Thymus (tissue), 11 donors: Measurements from ENCODE around the gene PBXIP1. TPM values are rescaled to one million over a fixed set of nuclear protein-coding genes. Genes with fewer than 3 reads are reported as not detected.

Source experiments
- DNase-seq, 9 donors: peaks; one replicate each; pipeline ENCODE4 v3.0.0-alpha.2; 2013; ENCODE audit warnings: low spot score in 9 of 9, low read depth in 6 of 9, missing footprints in 1 of 9
- H3K27ac ChIP-seq, 2 donors: one replicate each; pipeline ENCODE4 v1.5.1; 2013; ENCODE audit warnings: control low read depth in 1 of 2, low read depth in 1 of 2, low read length in 1 of 2, mild to moderate bottlenecking in 1 of 2, moderate library complexity in 1 of 2
- H3K27me3 ChIP-seq, 2 donors: one replicate each; pipeline ENCODE4 v1.5.1; 2013; ENCODE audit warnings: low read length in 1 of 2; ENCODE audit not compliant: control insufficient read depth in 2 of 2, insufficient read depth in 1 of 2
- H3K36me3 ChIP-seq, 2 donors: one replicate each; pipeline ENCODE4 v1.5.1; 2013; ENCODE audit warnings: low read length in 1 of 2, mild to moderate bottlenecking in 1 of 2, moderate library complexity in 1 of 2; ENCODE audit not compliant: control insufficient read depth in 2 of 2, insufficient read depth in 2 of 2
- H3K4me1 ChIP-seq, 2 donors: one replicate each; pipeline ENCODE4 v1.5.1; 2013; ENCODE audit warnings: low read length in 2 of 2; ENCODE audit not compliant: control insufficient read depth in 2 of 2, insufficient read depth in 2 of 2
- H3K4me3 ChIP-seq, 2 donors: one replicate each; pipeline ENCODE4 v1.5.1; 2013; ENCODE audit warnings: low read length in 2 of 2, control low read depth in 1 of 2, mild to moderate bottlenecking in 1 of 2
- H3K9me3 ChIP-seq, 2 donors: one replicate each; pipeline ENCODE4 v1.5.1; 2013; ENCODE audit warnings: low read length in 1 of 2, mild to moderate bottlenecking in 1 of 2; ENCODE audit not compliant: control insufficient read depth in 2 of 2, insufficient read depth in 1 of 2
- whole genome bisulfite sequencing: extraction: QIAGEN DNeasy Blood & Tissue Kit; methylation state at CpG from one replicate; pipeline ENCODE4 v1.1.7; 2013; 5-methylcytosine and 5-hydroxymethylcytosine counted together
- polyA plus RNA-seq: library from polyadenylated mRNA; stranded (reverse); fragments of 200-250 nt; gene quantifications from one replicate; pipeline ENCODE4 v1.2.3, GENCODE V29; 2013
- total RNA-seq: library from RNA; stranded (reverse); fragments of 120-200 nt; gene quantifications from one replicate; pipeline ENCODE4 v1.2.4, GENCODE V29; 2013
- donor health status: healthy.

PBXIP1 gene
- total and polyA plus RNA-seq, 2 donors: 91.5 to 104 TPM

DNA sequence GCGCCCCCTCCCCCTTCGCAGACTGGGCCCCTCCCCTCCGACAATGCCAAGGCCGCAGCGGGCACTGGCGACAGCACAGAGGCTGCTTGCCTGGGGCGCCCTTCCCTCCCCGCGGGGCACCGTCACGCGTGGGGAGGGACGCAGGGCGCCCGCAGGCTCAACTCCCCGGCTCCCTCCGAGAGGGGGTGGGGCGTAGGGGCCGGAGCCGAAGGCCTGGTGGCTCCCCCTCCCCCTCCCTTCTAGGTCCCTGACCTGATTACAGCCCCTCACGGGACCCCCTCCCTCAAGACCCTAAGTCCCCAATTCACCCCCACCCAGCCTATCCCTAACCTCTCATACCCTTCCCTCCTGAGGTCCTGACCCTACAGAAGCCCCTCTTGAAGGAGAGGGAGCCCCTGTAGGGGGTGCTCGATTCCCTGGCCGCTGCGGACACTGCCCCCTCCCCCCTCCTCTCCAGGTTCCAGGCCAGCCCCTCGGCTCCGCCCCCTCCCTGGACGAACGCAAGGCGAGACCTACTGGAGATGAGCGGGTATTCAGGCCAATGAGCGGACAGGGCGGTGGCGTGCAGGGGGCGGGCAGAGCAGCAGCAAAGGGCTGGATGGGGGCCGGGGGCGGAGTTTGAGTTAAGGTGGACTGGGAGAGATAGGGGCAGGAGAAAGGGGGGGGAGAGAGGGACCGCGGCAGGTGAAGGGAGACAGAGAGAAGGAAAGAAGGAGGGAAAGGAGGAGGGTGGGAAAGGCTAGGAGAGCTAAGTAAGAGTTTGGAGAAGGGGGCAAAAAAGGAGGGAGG, 46.0 kb upstream of the PBXIP1 start:
- H3K4me3 ChIP-seq: peak overlapping the region; percentile 47 to 48
- 1% methylated on average over 38 of the region's 38 CpGs for WGBS
- no peaks in the 10 kb centered on the region for H3K36me3 ChIP-seq
- H3K27me3 ChIP-seq: peaks cover 54 to 91% of the 10 kb centered on the region in 2 donors
- H3K9me3 ChIP-seq: peaks cover 0 to 19% of the 10 kb centered on the region in 2 donors
- DNase-seq: peak in 4 of 9 donors; percentile 68 to 87 (median 72)
- H3K27ac ChIP-seq: peak overlapping the region; percentile 79 to 87
- H3K4me1 ChIP-seq: peaks cover 3 to 94% of the 10 kb centered on the region in 2 donors

DNA sequence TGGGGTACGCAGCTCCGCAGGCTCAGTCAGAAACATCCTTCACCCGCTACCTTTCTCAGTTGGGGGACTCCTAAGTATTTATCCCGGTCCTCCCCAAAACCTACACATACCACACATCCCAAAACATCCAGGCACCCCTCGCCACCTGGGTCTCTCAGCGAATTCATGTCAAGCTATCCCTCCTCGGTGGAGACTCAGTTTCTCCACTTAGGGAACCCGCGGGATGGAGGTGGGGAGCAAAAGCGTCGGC, 45.5 kb upstream of the PBXIP1 start:
- peaks cover 3 to 89% of the 10 kb centered on the region in 2 donors for H3K4me1 ChIP-seq
- peaks cover 0 to 19% of the 10 kb centered on the region in 2 donors for H3K9me3 ChIP-seq
- DNase-seq: no peak
- H3K27me3 ChIP-seq: peaks cover 58 to 95% of the 10 kb centered on the region in 2 donors
- no peaks in the 10 kb centered on the region for H3K36me3 ChIP-seq
- WGBS: 2% methylated on average over 11 of the region's 11 CpGs
- peak overlapping the region; percentile 79 to 87 for H3K27ac ChIP-seq
- H3K4me3 ChIP-seq: peak overlapping the region; percentile 47 to 48

DNA sequence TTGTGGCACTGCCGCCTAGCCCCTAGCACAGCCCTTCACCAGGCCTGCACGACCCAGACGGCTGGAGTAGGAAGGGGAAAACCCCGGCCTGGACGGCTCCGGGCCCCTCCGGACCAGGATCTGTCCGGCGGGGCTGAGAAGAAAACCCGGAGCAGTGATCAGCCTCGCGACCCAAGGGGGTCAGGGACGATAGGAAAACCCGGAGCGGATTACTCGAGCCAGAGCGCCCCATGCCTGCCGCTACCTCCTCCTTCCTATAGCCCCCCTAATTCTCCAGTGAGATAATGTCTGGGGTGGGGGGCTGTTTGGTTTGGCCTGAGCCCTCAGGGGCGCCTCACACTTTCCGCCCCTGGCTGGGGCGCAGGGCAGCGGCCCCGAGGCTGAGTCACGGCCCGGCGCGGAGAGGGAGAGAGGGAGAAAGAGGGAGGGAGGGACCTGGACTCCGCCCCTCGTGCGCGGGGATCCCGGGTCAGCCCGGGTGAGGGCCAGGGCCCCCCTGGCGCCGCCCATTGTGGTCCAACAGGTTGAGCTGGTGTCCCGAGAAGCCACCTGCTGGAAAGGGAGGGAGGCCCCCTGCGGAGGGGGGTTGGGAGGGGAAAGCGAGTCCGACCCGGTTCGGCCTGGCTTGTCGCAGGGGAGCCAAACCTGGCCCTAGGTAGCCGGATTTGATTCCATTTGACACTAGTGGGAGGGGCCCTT, 45.0 kb upstream of the PBXIP1 start:
- 1% methylated on average over 43 of the region's 43 CpGs for WGBS
- H3K27me3 ChIP-seq: peaks cover 62 to 96% of the 10 kb centered on the region in 2 donors
- DNase-seq: peak in 1 of 9 donors; percentile 72
- peaks cover 3 to 84% of the 10 kb centered on the region in 2 donors for H3K4me1 ChIP-seq
- peaks cover 0 to 19% of the 10 kb centered on the region in 2 donors for H3K9me3 ChIP-seq
- peak overlapping the region; percentile 79 to 83 for H3K27ac ChIP-seq
- no peaks in the 10 kb centered on the region for H3K36me3 ChIP-seq
- H3K4me3 ChIP-seq: peak overlapping the region; percentile 47 to 48

DNA sequence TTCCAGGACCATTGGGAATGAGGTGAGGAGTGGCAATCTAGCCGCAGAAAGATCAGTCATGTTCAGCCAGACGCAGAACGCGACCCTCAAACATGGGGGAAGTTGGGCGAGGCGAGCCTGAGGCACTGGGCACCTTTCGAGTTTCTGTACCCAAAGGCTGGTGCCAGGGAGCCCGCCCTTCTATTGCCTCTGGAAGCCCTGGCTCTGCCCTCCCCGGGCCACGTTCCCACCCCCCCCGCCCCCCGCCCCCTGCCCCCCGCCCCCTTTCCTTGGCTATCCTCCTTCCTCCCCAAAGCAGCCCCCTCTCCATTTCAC, 44.5 kb upstream of the PBXIP1 start:
- H3K27me3 ChIP-seq: peaks cover 65 to 94% of the 10 kb centered on the region in 2 donors
- peak overlapping the region; percentile 79 to 83 for H3K27ac ChIP-seq
- peak overlapping the region; percentile 47 to 48 for H3K4me3 ChIP-seq
- WGBS: under 1% methylated on average over 13 of the region's 13 CpGs
- no peaks in the 10 kb centered on the region for H3K36me3 ChIP-seq
- peaks cover 0 to 19% of the 10 kb centered on the region in 2 donors for H3K9me3 ChIP-seq
- H3K4me1 ChIP-seq: peaks cover 3 to 79% of the 10 kb centered on the region in 2 donors
- no peak for DNase-seq

DNA sequence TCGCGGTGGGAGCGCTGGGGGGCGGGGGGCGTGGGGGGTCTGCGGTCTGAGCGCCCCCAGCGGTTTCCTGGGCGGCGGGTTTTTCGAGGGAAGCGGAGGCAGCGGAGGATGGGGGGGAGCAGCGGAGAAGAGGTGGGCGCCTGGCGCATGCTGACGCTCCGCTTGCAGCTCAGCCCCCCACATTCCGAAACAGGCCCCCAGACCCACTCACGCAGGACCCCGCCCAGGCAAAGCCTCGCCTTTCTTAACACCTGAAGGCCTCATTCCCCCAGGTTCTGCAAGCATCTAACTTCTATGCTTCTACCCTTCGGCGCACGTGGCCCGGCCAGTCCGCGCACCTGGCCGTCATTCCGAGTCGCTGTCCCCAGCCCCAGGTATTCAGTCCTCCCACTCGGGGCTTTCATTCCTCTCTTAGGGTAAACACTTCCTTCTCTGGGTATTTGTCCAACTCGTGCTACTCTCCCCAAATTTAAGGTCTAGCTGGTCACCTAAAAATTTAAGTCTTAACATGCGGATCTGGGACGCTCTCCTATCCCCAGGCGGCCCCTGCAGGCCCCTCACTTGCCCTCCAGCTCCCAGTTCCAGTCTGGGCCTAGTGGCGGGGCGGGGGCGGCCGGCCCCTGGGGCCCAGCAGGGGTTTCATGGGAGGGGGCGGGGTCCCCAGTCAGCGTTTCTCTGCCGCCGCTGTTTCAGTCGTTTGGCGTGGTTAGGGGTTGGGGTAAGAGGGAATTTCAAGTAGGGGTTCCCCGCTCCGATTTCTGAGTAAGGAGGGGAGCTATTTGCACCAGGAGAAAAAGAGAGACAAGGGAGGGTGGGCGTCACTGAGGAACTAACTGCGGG, 43.9 kb upstream of the PBXIP1 start:
- Histone ChIP-seq H3K27me3 (peaks cover 65 to 94% of the 10 kb centered on the region in 2 donors), H3K27ac (peak overlapping the region; percentile 60 to 61), H3K9me3 (peaks cover 0 to 19% of the 10 kb centered on the region in 2 donors), H3K4me1 (peaks cover 3 to 74% of the 10 kb centered on the region in 2 donors), H3K4me3 (peak overlapping the region; percentile 26 to 48), H3K36me3 (no peaks in the 10 kb centered on the region)
- no peak for DNase-seq
- 2% methylated on average over 50 of the region's 50 CpGs for WGBS

DNA sequence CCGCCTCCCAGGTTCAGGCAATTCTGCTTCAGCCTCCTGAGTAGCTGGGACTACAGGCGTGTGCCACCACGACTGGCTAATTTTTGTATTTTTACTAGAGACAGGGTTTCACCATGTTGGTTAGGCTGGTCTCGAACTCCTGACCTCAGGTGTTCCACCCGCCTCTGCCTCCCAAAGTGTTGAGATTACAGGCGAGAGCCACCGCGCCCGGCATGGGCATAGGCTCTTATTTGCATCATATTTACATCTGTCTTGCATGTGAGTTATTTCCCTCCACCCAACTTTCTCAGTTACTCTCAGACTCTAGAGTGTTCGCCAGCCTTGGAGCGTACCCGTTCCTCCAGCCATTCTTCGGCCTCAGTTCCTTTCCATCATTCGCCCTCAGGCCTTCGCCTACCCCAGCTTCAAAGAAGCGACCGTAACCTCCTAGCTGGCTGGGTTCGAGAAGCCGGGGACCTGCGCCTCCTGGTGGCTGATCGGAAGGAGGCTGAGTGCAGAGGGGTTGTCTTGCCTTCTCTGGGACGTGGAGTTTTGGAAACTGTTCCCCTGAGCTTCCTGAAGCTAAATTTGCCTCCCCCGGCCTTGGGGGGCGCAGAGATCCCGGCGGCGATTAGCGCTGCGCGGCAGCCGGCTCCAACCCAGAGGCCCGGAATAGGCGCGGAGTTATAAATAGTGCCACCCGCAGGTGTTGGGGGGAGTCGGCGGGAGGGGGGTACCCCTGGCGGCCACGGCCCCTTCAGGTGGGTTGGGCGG, 43.1 kb upstream of the PBXIP1 start:
- peaks cover 61 to 94% of the 10 kb centered on the region in 2 donors for H3K27me3 ChIP-seq
- H3K4me1 ChIP-seq: peaks cover 3 to 66% of the 10 kb centered on the region in 2 donors
- H3K36me3 ChIP-seq: no peaks in the 10 kb centered on the region
- peak overlapping the region in 1 of 2 donors; percentile 1 for H3K27ac ChIP-seq
- H3K4me3 ChIP-seq: peak overlapping the region; percentile 10 to 27
- peaks cover 0 to 19% of the 10 kb centered on the region in 2 donors for H3K9me3 ChIP-seq
- peak in 4 of 9 donors; percentile 74 to 89 (median 80) for DNase-seq
- WGBS: 10% methylated on average over 40 of the region's 40 CpGs

DNA sequence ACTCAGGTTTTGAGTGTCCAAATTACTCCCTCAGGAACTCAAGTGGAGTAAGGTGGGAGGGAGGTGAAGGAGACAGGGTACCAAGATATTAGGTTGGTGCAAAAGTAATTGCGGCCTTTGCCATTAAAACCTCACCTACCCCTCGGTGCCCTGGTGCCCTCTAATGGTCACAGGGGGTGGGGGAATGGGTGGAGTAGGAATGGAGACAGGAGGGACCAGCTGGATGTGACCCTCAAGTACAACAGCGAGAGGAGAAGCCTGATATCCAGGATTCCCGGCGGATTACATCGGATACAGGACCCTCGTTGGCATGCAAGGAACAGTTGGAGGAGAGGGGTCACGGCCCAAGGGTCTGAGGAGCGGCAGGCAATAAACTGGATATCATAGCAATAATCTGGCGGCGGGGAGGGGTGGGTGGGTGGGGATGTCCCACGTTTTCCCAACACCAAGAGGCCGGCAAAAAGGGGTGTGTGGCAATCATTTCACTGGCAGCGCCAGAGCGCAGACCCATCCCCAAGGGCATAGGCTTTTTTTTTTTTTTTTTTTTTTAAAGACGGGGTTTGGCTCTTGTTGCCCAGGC, 42.4 kb upstream of the PBXIP1 start:
- no peaks in the 10 kb centered on the region for H3K36me3 ChIP-seq
- H3K27me3 ChIP-seq: peaks cover 55 to 94% of the 10 kb centered on the region in 2 donors
- no peak for DNase-seq
- H3K9me3 ChIP-seq: peaks cover 0 to 19% of the 10 kb centered on the region in 2 donors
- no peak overlapping the region for H3K4me3 ChIP-seq
- no peak overlapping the region for H3K27ac ChIP-seq
- H3K4me1 ChIP-seq: peaks cover 3 to 59% of the 10 kb centered on the region in 2 donors
- WGBS: 85% methylated on average over 16 of the region's 16 CpGs

DNA sequence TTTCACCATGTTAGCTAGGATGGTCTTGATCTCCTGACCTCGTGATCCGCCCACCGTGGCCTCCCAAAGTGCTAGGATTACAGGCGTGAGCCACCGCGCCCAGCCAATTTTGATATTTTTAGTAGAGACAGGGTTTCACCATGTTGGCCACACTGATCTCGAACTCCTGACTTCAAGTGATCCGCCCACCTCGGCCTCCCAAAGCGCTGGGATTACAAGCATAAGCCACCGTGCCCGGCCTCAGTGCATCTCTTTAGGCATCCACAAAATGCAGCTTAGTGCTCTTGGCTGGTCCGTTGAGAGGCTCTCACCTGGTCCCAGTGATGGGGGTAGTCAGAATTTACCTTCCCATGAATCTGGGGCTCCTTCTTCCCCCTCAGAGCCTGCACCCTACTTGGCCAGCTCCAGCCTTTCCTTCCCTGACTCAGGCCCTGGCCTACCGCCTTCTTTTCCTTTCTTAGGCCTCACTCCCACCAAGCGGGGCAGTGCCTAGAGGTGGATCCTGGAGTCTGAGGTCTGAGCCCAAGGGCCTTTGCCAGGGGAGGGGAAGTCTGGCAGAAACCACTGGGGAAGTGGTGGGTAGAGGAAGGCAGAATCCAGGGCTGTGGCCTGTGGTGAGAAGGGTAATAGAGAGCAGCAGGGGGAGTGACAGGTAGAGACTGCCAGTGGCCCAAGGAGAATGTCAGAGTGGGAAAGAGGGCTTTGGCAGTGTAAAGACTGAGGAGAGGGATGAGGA, 41.2 kb upstream of the PBXIP1 start:
- H3K27me3 ChIP-seq: peaks cover 48 to 84% of the 10 kb centered on the region in 2 donors
- 72% methylated on average over 15 of the region's 15 CpGs for WGBS
- no peak for DNase-seq
- no peak overlapping the region for H3K27ac ChIP-seq
- no peaks in the 10 kb centered on the region for H3K36me3 ChIP-seq
- H3K4me1 ChIP-seq: peaks cover 3 to 51% of the 10 kb centered on the region in 2 donors
- H3K4me3 ChIP-seq: no peak overlapping the region
- H3K9me3 ChIP-seq: peaks cover 0 to 18% of the 10 kb centered on the region in 2 donors
